ENCODE data around the gene PDE4D. TPM values are rescaled to one million over a fixed set of nuclear protein-coding genes. Genes with fewer than 3 reads are reported as not detected.

PDE4D gene
- total and polyA plus RNA-seq, 2 of the 4 experiments (the other 2 are of a cell fraction), result 1.4 to 7.9 TPM

- Histone ChIP-seq H2BK15ac (ENCODE audit: low read depth, low read length) (peak overlapping the region; percentile 93), H3K27ac (ENCODE audit: insufficient read depth, low read length) (peak overlapping the region; percentile 70), H3K23ac (ENCODE audit: low read depth, low read length) (peak overlapping the region; percentile 74; the same call in 1 of the 2 replicates), H3K9me1 (ENCODE audit: insufficient read depth, low read length) (peaks cover 10% of the 10 kb centered on the region), H3K18ac (ENCODE audit: low read depth, low read length) (peak overlapping the region; percentile 98), H3K79me1 (ENCODE audit: low read depth in 1 of 2, low read length in 2 of 2) (peaks cover 4 to 5% of the 10 kb centered on the region in 2 experiments; a peak in 3 of 4 replicates), H4K8ac (ENCODE audit: low read depth in 2 of 2, low read length in 2 of 2) (peak overlapping the region; percentile 98 to 99), H3K36me3 (ENCODE audit: control insufficient read depth, insufficient read depth, low read length) (no peaks in the 10 kb centered on the region), H3K4me2 (ENCODE audit: low read depth, low read length) (peak overlapping the region; percentile 31; the same call in 1 of the 2 replicates), H3K4me1 (ENCODE audit: control insufficient read depth, insufficient read depth, low read length) (peaks cover 20% of the 10 kb centered on the region), H2AFZ (replicated peaks; ENCODE audit: low read length, poor library complexity) (peak overlapping the region; percentile 84), H2AK9ac (replicated peaks; ENCODE audit: low read depth, low read length, poor library complexity) (no peak overlapping the region), H2BK120ac (ENCODE audit: low read depth, low read length) (peak overlapping the region; percentile 98), H3K4me3 (ENCODE audit: insufficient read depth, low read depth, low read length) (no peak overlapping the region), H2BK20ac (ENCODE audit: low read depth, low read length) (peak overlapping the region; percentile 93), H3K9me3 (ENCODE audit: control insufficient read depth, insufficient read depth, low read length) (no peaks in the 10 kb centered on the region), H4K20me1 (ENCODE audit: insufficient read depth, low read length) (no peaks in the 10 kb centered on the region), H4K5ac (ENCODE audit: low read depth, low read length) (peak overlapping the region; percentile 98), H3K9ac (ENCODE audit: low read depth, low read length) (peak overlapping the region; percentile 7; the same call in 1 of the 2 replicates), H3K56ac (ENCODE audit: extremely low read depth, insufficient read depth, low read length) (peak overlapping the region; percentile 32; the same call in 1 of the 2 replicates), H3K14ac (replicated peaks; ENCODE audit: low read depth, low read length) (peak overlapping the region; percentile 89), H2BK5ac (ENCODE audit: low read depth, low read length, poor library complexity, severe bottlenecking) (peak overlapping the region; percentile 99), H4K91ac (ENCODE audit: insufficient read depth, low read depth, low read length) (peak overlapping the region; percentile 97), H3K27me3 (ENCODE audit: control insufficient read depth, insufficient read depth, low read length) (no peaks in the 10 kb centered on the region), H3K4ac (ENCODE audit: low read depth, low read length) (peak overlapping the region; percentile 85), H2AK5ac (ENCODE audit: low read depth, low read length) (peak overlapping the region; percentile 94)
- ChIA-PET POLR2A (ENCODE audit: unreplicated experiment) (no interaction called here), CTCF (no interaction called here)
- DNase-seq, result peak; percentile 37
- BruUV-seq (replicated peaks), result no TSS peak
- in situ Hi-C loops (cut with MboI; ENCODE audit: low sequenced_read_pairs) (loop anchor here (5.0 kb wide), 1 partner anchor 47 kb away; no protein-coding TSS in a partner anchor), intact Hi-C loops (cut with micrococcal nuclease) (no loop called here), dilution Hi-C loops (cut with HindIII; ENCODE audit: low sequenced_read_pairs, unreplicated experiment) (no loop called here)
- TF ChIP-seq MAFK (IDR thresholded peaks at IDR 0.05; ENCODE audit: low read depth, low read length) (no peak), CTCF (conservative IDR thresholded peaks at IDR 0.05; ENCODE audit: low read depth, low read length) (no peak), RAD21 (IDR thresholded peaks at IDR 0.05; ENCODE audit: low read length) (no peak)
- WGBS, 2 experiments (ENCODE audit: extremely low coverage in 2 of 2, insufficient read length in 1 of 2), result 90% methylated on average over 3 of the region's 9 CpGs; no CpG with 5 or more reads in 1 of the 2 experiments
- no peak for ATAC-seq (ENCODE audit: low read depth)
These were observed 768.2 kb downstream of the PDE4D start for GRCh38 chr5:59125011-59125961.

All from IMR-90 (cell line).